ENCODE results near the gene COX4I2. TPM values are rescaled to one million over a fixed set of nuclear protein-coding genes. Genes with fewer than 3 reads are reported as not detected.
A peak's percentile ranks its signal among the peaks of the same experiment; 100 is the strongest.
"Not testable (repeated sequence)": the region's sequence is repeated elsewhere in the genome, so short reads cannot be mapped to it uniquely, and the experiment has no call there.

COX4I2 gene
- total and polyA plus RNA-seq, 5 donors from 2014 or later: not detected

GRCh38 chr20:31663838-31664695 is 26.4 kb downstream of the COX4I2 start:
- Mint-ChIP-seq H3K4me1 (peaks cover 0 to 58% (median 27%) of the 10 kb centered on the region in 4 donors), H3K9me3 (peaks cover 0 to 1% (median 0%) of the 10 kb centered on the region in 7 donors), H3K27ac (peak overlapping the region in 2 of 3 donors; percentile 84 to 87), H3K36me3 (peaks cover 13% of the 10 kb centered on the region), H3K4me3 (peak overlapping the region in 1 of 4 donors; percentile 27), H3K27me3 (no peaks in the 10 kb centered on the region)
- Histone ChIP-seq H3K4me3 (ENCODE audit: low read depth, low read length) (no peak overlapping the region), H3K9me3 (ENCODE audit: control insufficient read depth in 2 of 2, low read length in 2 of 2) (no peaks in the 10 kb centered on the region), H3K27ac (ENCODE audit: insufficient read depth, low read length, poor library complexity, severe bottlenecking) (no peak overlapping the region), H3K4me1 (ENCODE audit: control insufficient read depth, insufficient read depth, low read length, poor library complexity, severe bottlenecking) (peaks cover 18% of the 10 kb centered on the region), H3K27me3 (ENCODE audit: control insufficient read depth, insufficient read depth, low read length) (no peaks in the 10 kb centered on the region), H3K36me3 (ENCODE audit: control insufficient read depth, insufficient read depth, low read length) (peaks cover 15% of the 10 kb centered on the region)
- ATAC-seq (ENCODE audit: low read depth in 2 of 2): no peak
- no peak for DNase-seq

GRCh38 chr20:31664696-31665354 is 27.1 kb downstream of the COX4I2 start:
- H3K27ac ChIP-seq (ENCODE audit: insufficient read depth, low read length, poor library complexity, severe bottlenecking): no peak overlapping the region
- H3K36me3 Mint-ChIP-seq: peaks cover 16% of the 10 kb centered on the region
- no peaks in the 10 kb centered on the region for H3K27me3 ChIP-seq (ENCODE audit: control insufficient read depth, insufficient read depth, low read length)
- peaks cover 0 to 65% (median 31%) of the 10 kb centered on the region in 4 donors for H3K4me1 Mint-ChIP-seq
- H3K9me3 ChIP-seq (ENCODE audit: control insufficient read depth in 2 of 2, low read length in 2 of 2): no peaks in the 10 kb centered on the region
- H3K36me3 ChIP-seq (ENCODE audit: control insufficient read depth, insufficient read depth, low read length): peaks cover 15% of the 10 kb centered on the region
- no peak overlapping the region for H3K4me3 Mint-ChIP-seq
- peaks cover 18% of the 10 kb centered on the region for H3K4me1 ChIP-seq (ENCODE audit: control insufficient read depth, insufficient read depth, low read length, poor library complexity, severe bottlenecking)
- no peaks in the 10 kb centered on the region for H3K27me3 Mint-ChIP-seq
- DNase-seq: no peak
- no peak overlapping the region for H3K4me3 ChIP-seq (ENCODE audit: low read depth, low read length)
- H3K9me3 Mint-ChIP-seq: peaks cover 0 to 1% (median 0%) of the 10 kb centered on the region in 7 donors
- peak overlapping the region; percentile 87 for H3K27ac Mint-ChIP-seq
- no peak for ATAC-seq (ENCODE audit: low read depth in 2 of 2)

GRCh38 chr20:31665753-31666152 is 28.0 kb downstream of the COX4I2 start:
- H3K9me3 ChIP-seq (ENCODE audit: control insufficient read depth in 2 of 2, low read length in 2 of 2): no peaks in the 10 kb centered on the region
- Mint-ChIP-seq H3K9me3 (peaks cover 0 to 1% (median 0%) of the 10 kb centered on the region in 7 donors), H3K27ac (peak overlapping the region; percentile 83 to 89 (median 87)), H3K4me3 (peak overlapping the region in 1 of 4 donors; percentile 22), H3K4me1 (peaks cover 0 to 66% (median 29%) of the 10 kb centered on the region in 4 donors), H3K36me3 (peaks cover 19% of the 10 kb centered on the region), H3K27me3 (no peaks in the 10 kb centered on the region)
- H3K4me1 ChIP-seq (ENCODE audit: control insufficient read depth, insufficient read depth, low read length, poor library complexity, severe bottlenecking): peaks cover 18% of the 10 kb centered on the region
- no peak overlapping the region for H3K4me3 ChIP-seq (ENCODE audit: low read depth, low read length)
- ATAC-seq (ENCODE audit: low read depth in 2 of 2) (no peak), DNase-seq (no peak)
- H3K36me3 ChIP-seq (ENCODE audit: control insufficient read depth, insufficient read depth, low read length): peaks cover 15% of the 10 kb centered on the region
- no peaks in the 10 kb centered on the region for H3K27me3 ChIP-seq (ENCODE audit: control insufficient read depth, insufficient read depth, low read length)
- H3K27ac ChIP-seq (ENCODE audit: insufficient read depth, low read length, poor library complexity, severe bottlenecking): no peak overlapping the region

- no peaks in the 10 kb centered on the region for H3K27me3 ChIP-seq (ENCODE audit: control insufficient read depth, insufficient read depth, low read length)
- peaks cover 15% of the 10 kb centered on the region for H3K36me3 ChIP-seq (ENCODE audit: control insufficient read depth, insufficient read depth, low read length)
- peaks cover 0 to 1% (median 0%) of the 10 kb centered on the region in 7 donors for H3K9me3 Mint-ChIP-seq
- H3K27ac ChIP-seq (ENCODE audit: insufficient read depth, low read length, poor library complexity, severe bottlenecking): peak overlapping the region; percentile 34
- H3K4me1 Mint-ChIP-seq: peaks cover 2 to 66% (median 31%) of the 10 kb centered on the region in 4 donors
- H3K27ac Mint-ChIP-seq: peak overlapping the region; percentile 83 to 89 (median 87)
- no peaks in the 10 kb centered on the region for H3K9me3 ChIP-seq (ENCODE audit: control insufficient read depth in 2 of 2, low read length in 2 of 2)
- H3K4me3 ChIP-seq (ENCODE audit: low read depth, low read length): no peak overlapping the region
- H3K27me3 Mint-ChIP-seq: no peaks in the 10 kb centered on the region
- ATAC-seq (ENCODE audit: low read depth in 2 of 2) (peak; percentile 71 to 75), DNase-seq (peak in 2 of 3 donors; percentile 29 to 83)
- peaks cover 18% of the 10 kb centered on the region for H3K4me1 ChIP-seq (ENCODE audit: control insufficient read depth, insufficient read depth, low read length, poor library complexity, severe bottlenecking)
- peaks cover 19% of the 10 kb centered on the region for H3K36me3 Mint-ChIP-seq
- H3K4me3 Mint-ChIP-seq: peak overlapping the region in 2 of 4 donors; percentile 22 to 38
Observed at GRCh38 chr20:31666258-31667042, 28.7 kb downstream of the COX4I2 start.

GRCh38 chr20:31667315-31668285 is 29.9 kb downstream of the COX4I2 start:
- peaks cover 14% of the 10 kb centered on the region for H3K4me1 ChIP-seq (ENCODE audit: control insufficient read depth, insufficient read depth, low read length, poor library complexity, severe bottlenecking)

GRCh38 chr20:31668944-31669343 is 31.2 kb downstream of the COX4I2 start:
- peak overlapping the region; percentile 84 to 88 (median 87) for H3K27ac Mint-ChIP-seq
- peaks cover 12 to 70% (median 34%) of the 10 kb centered on the region in 4 donors for H3K4me1 Mint-ChIP-seq
- peak overlapping the region in 1 of 4 donors; percentile 19 for H3K4me3 Mint-ChIP-seq
- H3K27me3 Mint-ChIP-seq; H3K9me3 Mint-ChIP-seq; H3K9me3 ChIP-seq (ENCODE audit: control insufficient read depth in 2 of 2, low read length in 2 of 2); H3K27ac ChIP-seq (ENCODE audit: insufficient read depth, low read length, poor library complexity, severe bottlenecking); H3K27me3 ChIP-seq (ENCODE audit: control insufficient read depth, insufficient read depth, low read length); H3K4me3 ChIP-seq (ENCODE audit: low read depth, low read length); DNase-seq; ATAC-seq (ENCODE audit: low read depth in 2 of 2): not testable (repeated sequence)
- Histone ChIP-seq H3K36me3 (ENCODE audit: control insufficient read depth, insufficient read depth, low read length) (peaks cover 15% of the 10 kb centered on the region), H3K4me1 (ENCODE audit: control insufficient read depth, insufficient read depth, low read length, poor library complexity, severe bottlenecking) (peaks cover 19% of the 10 kb centered on the region)
- H3K36me3 Mint-ChIP-seq: peaks cover 19% of the 10 kb centered on the region

More at GRCh38 chr20:31667315-31668285, 29.9 kb downstream of the COX4I2 start:
- peaks cover 19% of the 10 kb centered on the region for H3K36me3 Mint-ChIP-seq
- H3K27ac Mint-ChIP-seq: peak overlapping the region; percentile 87 to 90 (median 89)
- no peaks in the 10 kb centered on the region for H3K27me3 Mint-ChIP-seq
- H3K4me1 Mint-ChIP-seq: peaks cover 8 to 63% (median 29%) of the 10 kb centered on the region in 4 donors
- Histone ChIP-seq H3K9me3 (ENCODE audit: control insufficient read depth in 2 of 2, low read length in 2 of 2) (no peaks in the 10 kb centered on the region), H3K27me3 (ENCODE audit: control insufficient read depth, insufficient read depth, low read length) (no peaks in the 10 kb centered on the region), H3K36me3 (ENCODE audit: control insufficient read depth, insufficient read depth, low read length) (peaks cover 15% of the 10 kb centered on the region), H3K4me3 (ENCODE audit: low read depth, low read length) (no peak overlapping the region), H3K27ac (ENCODE audit: insufficient read depth, low read length, poor library complexity, severe bottlenecking) (no peak overlapping the region)
- no peak for ATAC-seq (ENCODE audit: low read depth in 2 of 2)
- DNase-seq: no peak
- peak overlapping the region in 1 of 4 donors; percentile 57 for H3K4me3 Mint-ChIP-seq
- no peaks in the 10 kb centered on the region for H3K9me3 Mint-ChIP-seq

All from CD4-positive, CD25-positive, alpha-beta regulatory T cell (primary cell).